Peyer's patch (tissue), 4 donors: ENCODE measurements around the gene POLG2. TPM values are rescaled to one million over a fixed set of nuclear protein-coding genes. Genes with fewer than 3 reads are reported as not detected.

Source experiments
- DNase-seq, 3 donors: peaks; one replicate each; pipeline ENCODE4 v3.0.0-alpha.2; 2017 to 2019
- H3K27ac ChIP-seq, 4 donors: fragments of 200-600 bp; sonication (generic); one replicate each; pipeline ENCODE4 v1.5.1; 2016 to 2019
- H3K27me3 ChIP-seq, 2 donors: fragments of 200-600 bp; sonication (generic); one replicate each; pipeline ENCODE4 v1.5.1; 2019
- H3K36me3 ChIP-seq, 3 donors: fragments of 200-600 bp; sonication (generic); one replicate each; pipeline ENCODE4 v1.5.1; 2016 to 2019
- H3K4me1 ChIP-seq, 4 donors: fragments of 200-600 bp; sonication (generic); one replicate each; pipeline ENCODE4 v1.5.1; 2016 to 2019
- H3K4me3 ChIP-seq, 4 donors: fragments of 200-600 bp; sonication (generic); 1 replicate in 3 of 4; 2 replicates in 1 of 4; pipeline ENCODE4 v1.5.1; 2016 to 2019; ENCODE audit warnings: mild to moderate bottlenecking in 1 of 4
- H3K9me3 ChIP-seq, 4 donors: fragments of 200-600 bp; sonication (generic); one replicate each; pipeline ENCODE4 v1.5.1; 2016 to 2019; ENCODE audit warnings: mild to moderate bottlenecking in 1 of 4
- CTCF ChIP-seq, 6 experiments: fragments of 450-650 bp in 4 of 6; fragments of 200-600 bp in 2 of 6; sonication (generic) in 1 of 6; IDR thresholded peaks; one replicate each; pipeline ENCODE4 v1.5.1; 2017 to 2019; ENCODE audit warnings: antibody characterized with exemption in 6 of 6, mild to moderate bottlenecking in 3 of 6, moderate library complexity in 1 of 6
- POLR2A ChIP-seq, 2 donors: fragments of 450-650 bp; IDR thresholded peaks; one replicate each; pipeline ENCODE4 v1.5.1; 2017; ENCODE audit warnings: antibody characterized with exemption in 2 of 2, mild to moderate bottlenecking in 2 of 2, moderate library complexity in 2 of 2
- total RNA-seq, 4 donors: library from RNA; depleted of rRNA; stranded (reverse); fragments of >200 nt; gene quantifications; one replicate each; pipeline ENCODE4 v1.1.0, GENCODE V29; 2016

POLG2 gene
- total RNA-seq, 4 donors from 2014 or later, result 3.5 to 33.0 (median 11.0) TPM

GRCh38 chr17:64505340-64506200 is 8.7 kb upstream of the POLG2 start:
- H3K27ac ChIP-seq, result peak overlapping the region; percentile 98 to 100 (median 99)
- peaks cover 0 to 59% (median 2%) of the 10 kb centered on the region in 4 donors for H3K4me1 ChIP-seq
- no peaks in the 10 kb centered on the region for H3K27me3 ChIP-seq
- peak; percentile 81 to 96 (median 94) for DNase-seq
- H3K9me3 ChIP-seq, result no peaks in the 10 kb centered on the region
- TF ChIP-seq CTCF (IDR thresholded peaks at IDR 0.05) (peak in 1 of 6 experiments; percentile 18), POLR2A (IDR thresholded peaks at IDR 0.05) (peak; percentile 73 to 89)
- H3K4me3 ChIP-seq, result peak overlapping the region; percentile 68 to 96 (median 86)
- peaks cover 0 to 56% (median 6%) of the 10 kb centered on the region in 3 donors for H3K36me3 ChIP-seq

- Histone ChIP-seq H3K4me3 (peak overlapping the region; percentile 68 to 96 (median 86)), H3K4me1 (peaks cover 0 to 64% (median 2%) of the 10 kb centered on the region in 4 donors), H3K27ac (peak overlapping the region; percentile 98 to 100 (median 99)), H3K36me3 (peaks cover 0 to 56% (median 6%) of the 10 kb centered on the region in 3 donors), H3K9me3 (no peaks in the 10 kb centered on the region), H3K27me3 (no peaks in the 10 kb centered on the region)
- TF ChIP-seq CTCF (IDR thresholded peaks at IDR 0.05) (no peak), POLR2A (IDR thresholded peaks at IDR 0.05) (no peak)
- DNase-seq, result no peak
Observed at GRCh38 chr17:64504769-64505339, 8.0 kb upstream of the POLG2 start.

DNA sequence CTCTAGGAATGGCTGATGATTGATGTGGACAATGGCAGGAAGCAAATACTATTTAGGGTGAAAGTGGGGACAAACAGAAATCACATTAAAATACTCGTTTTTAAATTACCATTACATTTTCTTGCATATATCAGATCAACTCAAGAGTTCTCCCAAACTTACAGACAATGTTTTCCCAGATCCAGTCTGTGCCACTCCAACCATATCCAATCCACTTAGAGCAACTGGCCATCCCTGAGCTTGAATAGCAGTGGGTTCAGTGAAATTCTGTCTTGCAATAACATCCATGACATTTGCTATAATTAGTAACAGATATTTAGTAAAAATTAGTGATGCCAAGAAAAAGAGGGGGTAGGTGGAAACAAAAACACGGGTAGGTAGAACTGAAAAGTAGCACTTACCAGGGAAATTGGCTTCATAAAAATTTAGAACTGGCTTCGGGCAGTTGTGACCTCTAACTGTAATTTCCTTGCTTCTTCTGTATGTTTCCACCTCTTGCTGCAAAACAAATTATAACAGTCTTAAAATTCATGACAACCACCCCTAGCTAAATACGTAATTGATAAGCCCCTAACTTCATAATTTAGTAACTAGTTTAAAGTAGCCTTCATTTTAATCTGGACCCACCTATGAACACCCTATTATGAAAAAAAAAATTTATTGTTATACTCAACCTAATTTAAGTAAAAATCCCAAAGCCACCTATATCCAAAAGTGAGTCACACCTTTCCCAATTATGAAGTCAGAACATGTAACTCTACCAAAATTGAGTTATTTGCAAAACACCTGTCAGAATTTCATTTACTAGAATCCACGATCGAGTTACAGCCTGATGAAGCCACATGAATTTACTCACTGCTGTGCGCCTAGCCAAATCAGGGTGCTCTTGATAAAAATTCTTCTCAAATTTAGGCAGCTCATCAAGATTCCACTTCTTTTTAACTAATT is 7.2 kb upstream of the POLG2 start:
- Histone ChIP-seq H3K36me3 (peaks cover 0 to 56% (median 6%) of the 10 kb centered on the region in 3 donors), H3K4me1 (peaks cover 0 to 61% (median 2%) of the 10 kb centered on the region in 4 donors), H3K9me3 (no peaks in the 10 kb centered on the region), H3K27ac (peak overlapping the region; percentile 98 to 100 (median 99)), H3K27me3 (no peaks in the 10 kb centered on the region), H3K4me3 (peak overlapping the region; percentile 68 to 96 (median 86))
- no peak for DNase-seq
- TF ChIP-seq CTCF (IDR thresholded peaks at IDR 0.05), result no peak
- no peak for TF ChIP-seq POLR2A (IDR thresholded peaks at IDR 0.05)

GRCh38 chr17:64503341-64503740 is 6.5 kb upstream of the POLG2 start:
- H3K4me3 ChIP-seq, result no peak overlapping the region

More at GRCh38 chr17:64503341-64503740, 6.5 kb upstream of the POLG2 start:
- no peaks in the 10 kb centered on the region for H3K27me3 ChIP-seq
- peak overlapping the region in 2 of 4 donors; percentile 9 to 100 for H3K27ac ChIP-seq
- TF ChIP-seq CTCF (IDR thresholded peaks at IDR 0.05), result no peak
- no peak for TF ChIP-seq POLR2A (IDR thresholded peaks at IDR 0.05)
- H3K9me3 ChIP-seq, result no peaks in the 10 kb centered on the region
- peaks cover 0 to 61% (median 2%) of the 10 kb centered on the region in 4 donors for H3K4me1 ChIP-seq
- peaks cover 0 to 63% (median 6%) of the 10 kb centered on the region in 3 donors for H3K36me3 ChIP-seq
- DNase-seq, result no peak
